ENCODE results near the gene TTBK1.

DNA sequence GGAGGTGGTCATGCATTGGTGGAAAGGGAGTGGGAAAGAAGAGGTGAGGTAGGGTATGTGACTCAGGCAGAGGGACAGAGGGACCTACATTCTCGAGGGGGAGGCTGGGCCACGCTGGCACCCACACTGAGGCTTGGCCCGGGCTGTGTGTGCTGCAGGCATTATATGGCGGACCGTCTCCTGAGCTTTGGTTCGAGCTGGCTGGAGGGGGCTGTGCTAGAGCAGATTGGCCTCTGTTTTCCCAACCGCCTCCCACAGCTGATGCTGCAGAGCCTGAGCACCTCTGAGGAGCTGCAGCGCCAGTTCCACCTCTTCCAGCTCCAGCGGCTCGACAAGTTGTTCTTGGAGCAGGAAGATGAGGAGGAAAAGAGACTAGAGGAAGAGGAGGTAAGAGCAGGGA, 37.4 kb upstream of the TTBK1 start:
- TF ChIP-seq, protein P1, sequence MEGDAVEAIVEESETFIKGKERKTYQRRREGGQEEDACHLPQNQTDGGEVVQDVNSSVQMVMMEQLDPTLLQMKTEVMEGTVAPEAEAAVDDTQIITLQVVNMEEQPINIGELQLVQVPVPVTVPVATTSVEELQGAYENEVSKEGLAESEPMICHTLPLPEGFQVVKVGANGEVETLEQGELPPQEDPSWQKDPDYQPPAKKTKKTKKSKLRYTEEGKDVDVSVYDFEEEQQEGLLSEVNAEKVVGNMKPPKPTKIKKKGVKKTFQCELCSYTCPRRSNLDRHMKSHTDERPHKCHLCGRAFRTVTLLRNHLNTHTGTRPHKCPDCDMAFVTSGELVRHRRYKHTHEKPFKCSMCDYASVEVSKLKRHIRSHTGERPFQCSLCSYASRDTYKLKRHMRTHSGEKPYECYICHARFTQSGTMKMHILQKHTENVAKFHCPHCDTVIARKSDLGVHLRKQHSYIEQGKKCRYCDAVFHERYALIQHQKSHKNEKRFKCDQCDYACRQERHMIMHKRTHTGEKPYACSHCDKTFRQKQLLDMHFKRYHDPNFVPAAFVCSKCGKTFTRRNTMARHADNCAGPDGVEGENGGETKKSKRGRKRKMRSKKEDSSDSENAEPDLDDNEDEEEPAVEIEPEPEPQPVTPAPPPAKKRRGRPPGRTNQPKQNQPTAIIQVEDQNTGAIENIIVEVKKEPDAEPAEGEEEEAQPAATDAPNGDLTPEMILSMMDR (IDR thresholded peaks at IDR 0.05) = no peak
- no peak for TF ChIP-seq POLR2A (IDR thresholded peaks at IDR 0.05)
